ENCODE data around the gene PARP3. TPM values are rescaled to one million over a fixed set of nuclear protein-coding genes. Genes with fewer than 3 reads are reported as not detected.
A peak's percentile ranks its signal among the peaks of the same experiment; 100 is the strongest.

PARP3 gene
- total RNA-seq, 4 donors from 2014 or later = 19.5 to 43.0 (median 22.8) TPM

GRCh38 chr3:51942603-51943450, 664 bp downstream of the PARP3 start:
- 29 to 32% methylated on average over 3 to 5 of the region's 17 CpGs for WGBS, 2 donors (ENCODE audit: low coverage in 1 of 2)
- peaks cover 0 to 43% (median 22%) of the 10 kb centered on the region in 3 donors for H3K4me1 ChIP-seq
- H3K27ac ChIP-seq = peak overlapping the region; percentile 81 to 91 (median 88)
- H3K27me3 ChIP-seq = no peaks in the 10 kb centered on the region
- TF ChIP-seq POLR2AphosphoS5 (IDR thresholded peaks at IDR 0.05) (no peak), EP300 (IDR thresholded peaks at IDR 0.05) (no peak), CTCF (IDR thresholded peaks at IDR 0.05) (no peak), POLR2A (IDR thresholded peaks at IDR 0.05) (no peak)
- H3K36me3 ChIP-seq = peaks cover 0 to 55% of the 10 kb centered on the region in 2 donors
- H3K9me3 ChIP-seq = no peaks in the 10 kb centered on the region
- peak; percentile 1 for ATAC-seq
- peak overlapping the region; percentile 21 to 86 for H3K4me3 ChIP-seq

- H3K27ac ChIP-seq = peak overlapping the region in 3 of 4 donors; percentile 88 to 91 (median 89)
- H3K4me3 ChIP-seq = peak overlapping the region in 1 of 2 donors; percentile 86
Observed at GRCh38 chr3:51943451-51944391, 1.6 kb downstream of the PARP3 start.

GRCh38 chr3:51944451-51945021, 2.4 kb downstream of the PARP3 start:
- Histone ChIP-seq H3K4me3 (no peak overlapping the region), H3K9me3 (no peaks in the 10 kb centered on the region), H3K27ac (no peak overlapping the region), H3K36me3 (peaks cover 0 to 55% of the 10 kb centered on the region in 2 donors), H3K27me3 (no peaks in the 10 kb centered on the region), H3K4me1 (peaks cover 0 to 36% (median 22%) of the 10 kb centered on the region in 3 donors)
- no peak for ATAC-seq
- TF ChIP-seq POLR2A (IDR thresholded peaks at IDR 0.05) = no peak
- TF ChIP-seq POLR2AphosphoS5 (IDR thresholded peaks at IDR 0.05) = no peak
- TF ChIP-seq CTCF (IDR thresholded peaks at IDR 0.05) = no peak
- no peak for TF ChIP-seq EP300 (IDR thresholded peaks at IDR 0.05)
- WGBS, 2 donors (ENCODE audit: low coverage in 1 of 2) = 92 to 94% methylated on average over 7 to 10 of the region's 11 CpGs

More at GRCh38 chr3:51943451-51944391, 1.6 kb downstream of the PARP3 start:
- H3K27me3 ChIP-seq = no peaks in the 10 kb centered on the region
- ATAC-seq = no peak
- TF ChIP-seq POLR2AphosphoS5 (IDR thresholded peaks at IDR 0.05) (no peak), POLR2A (IDR thresholded peaks at IDR 0.05) (no peak), CTCF (IDR thresholded peaks at IDR 0.05) (no peak), EP300 (IDR thresholded peaks at IDR 0.05) (no peak)
- peaks cover 0 to 43% (median 22%) of the 10 kb centered on the region in 3 donors for H3K4me1 ChIP-seq
- H3K36me3 ChIP-seq = peaks cover 0 to 55% of the 10 kb centered on the region in 2 donors
- no peaks in the 10 kb centered on the region for H3K9me3 ChIP-seq
- 83 to 100% methylated on average over 1 to 5 of the region's 21 CpGs for WGBS, 2 donors (ENCODE audit: low coverage in 1 of 2)

GRCh38 chr3:51945031-51945840, 3.1 kb downstream of the PARP3 start:
- Histone ChIP-seq H3K36me3 (peaks cover 0 to 60% of the 10 kb centered on the region in 2 donors), H3K9me3 (no peaks in the 10 kb centered on the region), H3K27ac (no peak overlapping the region), H3K27me3 (no peaks in the 10 kb centered on the region), H3K4me3 (no peak overlapping the region), H3K4me1 (peaks cover 0 to 29% (median 21%) of the 10 kb centered on the region in 3 donors)
- ATAC-seq = no peak
- TF ChIP-seq EP300 (IDR thresholded peaks at IDR 0.05) (no peak), POLR2A (IDR thresholded peaks at IDR 0.05) (no peak)
- WGBS, 2 donors (ENCODE audit: low coverage in 1 of 2) = 80% methylated on average over 1 to 2 of the region's 18 CpGs

All from gastroesophageal sphincter (tissue), 4 donors.